ENCODE measurements around the gene MIPEP.

Gene MIPEP

GRCh38 chr13:23905766-23906165 lies 16.6 kb upstream of the MIPEP start:
- no CpG with 5 or more reads among the region's 2 CpGs for WGBS (ENCODE audit: extremely low coverage, insufficient coverage, low lambda C conversion rate)
- H3K4ac ChIP-seq (ENCODE audit: low read depth, low read length), result no peak overlapping the region
- no peak overlapping the region for H3K56ac ChIP-seq (ENCODE audit: low read length)

GRCh38 chr13:23903906-23904280 lies 14.7 kb upstream of the MIPEP start:
- no peak overlapping the region for H4K5ac ChIP-seq (ENCODE audit: low read length)
- no peak for DNase-seq

More at GRCh38 chr13:23905766-23906165, 16.6 kb upstream of the MIPEP start:
- Histone ChIP-seq H3K4me3 (ENCODE audit: low read length) (no peak overlapping the region), H2BK15ac (replicated peaks; ENCODE audit: low read depth) (no peak overlapping the region), H3K4me2 (ENCODE audit: low read length) (no peak overlapping the region), H2BK120ac (ENCODE audit: low read depth, low read length) (no peak overlapping the region), H3K27ac (ENCODE audit: low read depth, low read length) (no peak overlapping the region), H2BK5ac (ENCODE audit: low read length) (no peak overlapping the region), H3K36me3 (ENCODE audit: control insufficient read depth, insufficient read depth, low read length) (no peaks in the 10 kb centered on the region), H3K79me1 (ENCODE audit: low read length) (no peaks in the 10 kb centered on the region), H3K4me1 (ENCODE audit: control insufficient read depth, low read depth, low read length) (no peaks in the 10 kb centered on the region), H2AK5ac (ENCODE audit: low read length) (no peak overlapping the region), H4K8ac (ENCODE audit: low read depth, low read length) (no peak overlapping the region), H3K9ac (ENCODE audit: low read length) (no peak overlapping the region), H4K5ac (ENCODE audit: low read length) (no peak overlapping the region), H3K27me3 (ENCODE audit: insufficient read depth, low read length, poor library complexity) (no peaks in the 10 kb centered on the region), H3K18ac (ENCODE audit: low read length) (no peak overlapping the region), H3K23ac (ENCODE audit: low read length) (no peak overlapping the region), H3K79me2 (ENCODE audit: control insufficient read depth, insufficient read depth, low read length) (no peaks in the 10 kb centered on the region)
- DNase-seq, result no peak

GRCh38 chr13:23902975-23903905 lies 14.0 kb upstream of the MIPEP start:
- Histone ChIP-seq H3K4me3 (ENCODE audit: low read length) (no peak overlapping the region), H2AK5ac (ENCODE audit: low read length) (no peak overlapping the region), H3K9ac (ENCODE audit: low read length) (no peak overlapping the region), H3K27me3 (ENCODE audit: insufficient read depth, low read length, poor library complexity) (no peaks in the 10 kb centered on the region), H3K23ac (ENCODE audit: low read length) (peak overlapping the region; percentile 35), H3K27ac (ENCODE audit: low read depth, low read length) (no peak overlapping the region), H3K36me3 (ENCODE audit: control insufficient read depth, insufficient read depth, low read length) (no peaks in the 10 kb centered on the region), H3K4ac (ENCODE audit: low read depth, low read length) (no peak overlapping the region), H3K56ac (ENCODE audit: low read length) (no peak overlapping the region), H3K4me1 (ENCODE audit: control insufficient read depth, low read depth, low read length) (no peaks in the 10 kb centered on the region), H3K79me2 (ENCODE audit: control insufficient read depth, insufficient read depth, low read length) (no peaks in the 10 kb centered on the region), H3K18ac (ENCODE audit: low read length) (no peak overlapping the region), H2BK15ac (replicated peaks; ENCODE audit: low read depth) (no peak overlapping the region), H2BK120ac (ENCODE audit: low read depth, low read length) (no peak overlapping the region), H4K5ac (ENCODE audit: low read length) (no peak overlapping the region), H2BK5ac (ENCODE audit: low read length) (no peak overlapping the region), H3K4me2 (ENCODE audit: low read length) (no peak overlapping the region), H3K79me1 (ENCODE audit: low read length) (no peaks in the 10 kb centered on the region), H4K8ac (ENCODE audit: low read depth, low read length) (no peak overlapping the region)
- DNase-seq, result no peak
- WGBS (ENCODE audit: extremely low coverage, insufficient coverage, low lambda C conversion rate), result no CpG with 5 or more reads among the region's 67 CpGs

More at GRCh38 chr13:23903906-23904280, 14.7 kb upstream of the MIPEP start:
- Histone ChIP-seq H3K4me1 (ENCODE audit: control insufficient read depth, low read depth, low read length) (no peaks in the 10 kb centered on the region), H3K18ac (ENCODE audit: low read length) (no peak overlapping the region), H3K27me3 (ENCODE audit: insufficient read depth, low read length, poor library complexity) (no peaks in the 10 kb centered on the region), H2BK120ac (ENCODE audit: low read depth, low read length) (no peak overlapping the region), H3K23ac (ENCODE audit: low read length) (peak overlapping the region; percentile 35), H2BK5ac (ENCODE audit: low read length) (no peak overlapping the region), H3K36me3 (ENCODE audit: control insufficient read depth, insufficient read depth, low read length) (no peaks in the 10 kb centered on the region), H3K79me2 (ENCODE audit: control insufficient read depth, insufficient read depth, low read length) (no peaks in the 10 kb centered on the region), H3K56ac (ENCODE audit: low read length) (no peak overlapping the region), H3K4me3 (ENCODE audit: low read length) (no peak overlapping the region), H2BK15ac (replicated peaks; ENCODE audit: low read depth) (no peak overlapping the region), H3K4me2 (ENCODE audit: low read length) (no peak overlapping the region), H2AK5ac (ENCODE audit: low read length) (no peak overlapping the region), H3K27ac (ENCODE audit: low read depth, low read length) (no peak overlapping the region), H4K8ac (ENCODE audit: low read depth, low read length) (no peak overlapping the region), H3K9ac (ENCODE audit: low read length) (no peak overlapping the region), H3K4ac (ENCODE audit: low read depth, low read length) (no peak overlapping the region), H3K79me1 (ENCODE audit: low read length) (no peaks in the 10 kb centered on the region)
- WGBS (ENCODE audit: extremely low coverage, insufficient coverage, low lambda C conversion rate), result no CpG with 5 or more reads among the region's 16 CpGs

GRCh38 chr13:23901365-23901764 lies 12.2 kb upstream of the MIPEP start:
- no peak overlapping the region for H3K9ac ChIP-seq (ENCODE audit: low read length)
- H3K4me3 ChIP-seq (ENCODE audit: low read length), result no peak overlapping the region
- WGBS (ENCODE audit: extremely low coverage, insufficient coverage, low lambda C conversion rate), result no CpG with 5 or more reads among the region's 4 CpGs

GRCh38 chr13:23899555-23899954 lies 10.4 kb upstream of the MIPEP start:
- H4K8ac ChIP-seq (ENCODE audit: low read depth, low read length), result no peak overlapping the region
- H4K5ac ChIP-seq (ENCODE audit: low read length), result no peak overlapping the region
- H3K56ac ChIP-seq (ENCODE audit: low read length), result no peak overlapping the region
- H3K79me2 ChIP-seq (ENCODE audit: control insufficient read depth, insufficient read depth, low read length), result no peaks in the 10 kb centered on the region
- no peak overlapping the region for H3K4me2 ChIP-seq (ENCODE audit: low read length)
- no peak overlapping the region for H2BK15ac ChIP-seq (replicated peaks; ENCODE audit: low read depth)
- H3K4me1 ChIP-seq (ENCODE audit: control insufficient read depth, low read depth, low read length), result no peaks in the 10 kb centered on the region
- no peak overlapping the region for H3K4ac ChIP-seq (ENCODE audit: low read depth, low read length)
- H2AK5ac ChIP-seq (ENCODE audit: low read length), result no peak overlapping the region
- no peak overlapping the region for H3K18ac ChIP-seq (ENCODE audit: low read length)
- no peak overlapping the region for H3K23ac ChIP-seq (ENCODE audit: low read length)
- no peak overlapping the region for H3K27ac ChIP-seq (ENCODE audit: low read depth, low read length)
- H3K27me3 ChIP-seq (ENCODE audit: insufficient read depth, low read length, poor library complexity), result no peaks in the 10 kb centered on the region
- H2BK5ac ChIP-seq (ENCODE audit: low read length), result no peak overlapping the region
- H3K9ac ChIP-seq (ENCODE audit: low read length), result no peak overlapping the region
- no peak overlapping the region for H2BK120ac ChIP-seq (ENCODE audit: low read depth, low read length)
- no peaks in the 10 kb centered on the region for H3K79me1 ChIP-seq (ENCODE audit: low read length)
- no peak for DNase-seq
- no peaks in the 10 kb centered on the region for H3K36me3 ChIP-seq (ENCODE audit: control insufficient read depth, insufficient read depth, low read length)
- WGBS (ENCODE audit: extremely low coverage, insufficient coverage, low lambda C conversion rate), result no CpG with 5 or more reads among the region's 4 CpGs
- H3K4me3 ChIP-seq (ENCODE audit: low read length), result no peak overlapping the region

More at GRCh38 chr13:23901365-23901764, 12.2 kb upstream of the MIPEP start:
- no peak overlapping the region for H4K8ac ChIP-seq (ENCODE audit: low read depth, low read length)
- H3K79me2 ChIP-seq (ENCODE audit: control insufficient read depth, insufficient read depth, low read length), result no peaks in the 10 kb centered on the region
- no peak overlapping the region for H3K23ac ChIP-seq (ENCODE audit: low read length)
- H3K56ac ChIP-seq (ENCODE audit: low read length), result no peak overlapping the region
- H2BK15ac ChIP-seq (replicated peaks; ENCODE audit: low read depth), result no peak overlapping the region
- H3K4ac ChIP-seq (ENCODE audit: low read depth, low read length), result no peak overlapping the region
- no peaks in the 10 kb centered on the region for H3K4me1 ChIP-seq (ENCODE audit: control insufficient read depth, low read depth, low read length)
- no peak overlapping the region for H3K4me2 ChIP-seq (ENCODE audit: low read length)
- H2BK120ac ChIP-seq (ENCODE audit: low read depth, low read length), result no peak overlapping the region
- no peaks in the 10 kb centered on the region for H3K36me3 ChIP-seq (ENCODE audit: control insufficient read depth, insufficient read depth, low read length)
- H3K27ac ChIP-seq (ENCODE audit: low read depth, low read length), result no peak overlapping the region
- no peak for DNase-seq
- H3K18ac ChIP-seq (ENCODE audit: low read length), result no peak overlapping the region
- no peaks in the 10 kb centered on the region for H3K79me1 ChIP-seq (ENCODE audit: low read length)
- no peak overlapping the region for H2AK5ac ChIP-seq (ENCODE audit: low read length)
- no peaks in the 10 kb centered on the region for H3K27me3 ChIP-seq (ENCODE audit: insufficient read depth, low read length, poor library complexity)
- no peak overlapping the region for H4K5ac ChIP-seq (ENCODE audit: low read length)
- no peak overlapping the region for H2BK5ac ChIP-seq (ENCODE audit: low read length)
